Mucosa of stomach (tissue), 1 donor: Measurements from ENCODE around the gene RHBDF2.

Experiments used
- H3K27me3 ChIP-seq: one replicate; pipeline ENCODE4 v1.7.0; 2013; ENCODE audit warnings: mild to moderate bottlenecking, low read length; ENCODE audit not compliant: control insufficient read depth, insufficient read depth
- H3K36me3 ChIP-seq: one replicate; pipeline ENCODE4 v1.7.0; 2013; ENCODE audit warnings: low read length; ENCODE audit not compliant: control insufficient read depth, insufficient read depth
- H3K4me1 ChIP-seq: one replicate; pipeline ENCODE4 v1.7.0; 2013; ENCODE audit warnings: mild to moderate bottlenecking, low read length; ENCODE audit not compliant: control insufficient read depth, insufficient read depth
- H3K4me3 ChIP-seq: one replicate; pipeline ENCODE4 v1.7.0; 2013; ENCODE audit warnings: low read length
- H3K9ac ChIP-seq: one replicate; pipeline ENCODE4 v1.7.0; 2013; ENCODE audit warnings: mild to moderate bottlenecking, low read length, moderate library complexity
- H3K9me3 ChIP-seq: one replicate; pipeline ENCODE4 v1.7.0; 2013; ENCODE audit warnings: mild to moderate bottlenecking, low read length, moderate library complexity; ENCODE audit not compliant: control insufficient read depth
- donor health status: Pancreatic carcinoma.

Gene RHBDF2

DNA sequence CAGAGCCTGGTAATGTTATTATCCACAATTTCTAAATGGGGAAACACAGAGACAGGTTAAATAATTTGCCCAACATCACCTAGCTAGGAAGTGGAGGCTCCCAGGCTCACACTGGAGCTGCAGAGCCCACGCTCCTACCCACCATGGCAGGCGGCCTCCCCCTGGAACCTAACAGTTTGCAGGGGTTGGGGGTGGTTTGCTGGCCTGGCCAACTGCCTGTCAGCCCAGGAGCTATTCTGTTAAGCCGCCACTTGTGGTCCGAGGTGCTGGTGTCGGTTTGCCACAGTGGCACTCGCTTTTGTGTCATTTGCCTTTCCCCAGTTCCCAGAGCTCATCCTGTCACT, 42.2 kb upstream of the RHBDF2 start:
- Histone ChIP-seq H3K27me3 (peaks cover 15% of the 10 kb centered on the region), H3K9ac (no peak overlapping the region), H3K4me3 (no peak overlapping the region), H3K36me3 (no peaks in the 10 kb centered on the region), H3K9me3 (no peaks in the 10 kb centered on the region), H3K4me1 (peaks cover 50% of the 10 kb centered on the region)

DNA sequence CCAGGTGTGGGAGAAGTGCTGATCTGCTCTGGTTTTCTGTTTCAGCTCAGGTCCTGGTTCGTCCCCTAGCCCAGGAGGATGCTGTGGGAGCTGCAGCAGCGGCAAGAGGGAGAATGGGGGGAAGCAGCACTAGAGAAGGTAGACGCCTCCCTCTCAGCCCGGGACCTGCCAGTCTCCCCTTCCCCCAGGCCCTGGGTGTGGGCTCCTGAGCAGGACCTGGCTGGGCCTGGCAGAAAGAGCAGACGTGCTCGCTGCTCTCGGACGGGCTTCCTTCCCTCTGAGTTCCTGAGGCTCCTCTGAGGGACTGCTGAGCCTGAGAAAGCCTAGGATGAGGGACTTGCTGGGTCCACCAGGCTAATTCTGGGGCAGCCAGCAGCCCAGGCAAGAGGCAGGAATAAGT, 41.8 kb upstream of the RHBDF2 start:
- H3K4me3 ChIP-seq, result no peak overlapping the region
- peaks cover 20% of the 10 kb centered on the region for H3K27me3 ChIP-seq
- H3K9ac ChIP-seq, result no peak overlapping the region
- no peaks in the 10 kb centered on the region for H3K36me3 ChIP-seq
- no peaks in the 10 kb centered on the region for H3K9me3 ChIP-seq
- H3K4me1 ChIP-seq, result peaks cover 46% of the 10 kb centered on the region

DNA sequence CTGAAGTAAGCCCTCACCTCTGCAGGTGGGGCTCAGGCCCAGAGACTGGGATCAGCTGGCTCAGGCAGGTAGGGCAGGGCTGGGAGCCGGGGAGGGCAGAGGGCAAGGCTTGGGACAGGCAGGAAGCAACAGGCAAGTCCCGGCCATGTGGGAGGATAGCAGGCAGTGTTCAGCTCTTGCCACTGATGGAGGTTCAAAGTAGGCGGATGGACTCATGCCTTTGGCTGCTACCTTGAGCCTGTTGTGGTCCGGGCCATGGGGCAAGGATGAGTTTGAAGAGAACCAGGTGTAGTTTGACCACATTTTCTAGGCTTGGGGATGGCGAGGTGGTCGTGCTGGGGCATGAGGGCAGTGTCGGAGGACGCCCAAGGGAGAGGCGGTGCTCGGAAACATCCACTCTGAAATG, 41.3 kb upstream of the RHBDF2 start:
- peaks cover 42% of the 10 kb centered on the region for H3K4me1 ChIP-seq
- H3K9ac ChIP-seq, result no peak overlapping the region
- H3K9me3 ChIP-seq, result no peaks in the 10 kb centered on the region
- H3K36me3 ChIP-seq, result no peaks in the 10 kb centered on the region
- H3K27me3 ChIP-seq, result peaks cover 24% of the 10 kb centered on the region
- no peak overlapping the region for H3K4me3 ChIP-seq

DNA sequence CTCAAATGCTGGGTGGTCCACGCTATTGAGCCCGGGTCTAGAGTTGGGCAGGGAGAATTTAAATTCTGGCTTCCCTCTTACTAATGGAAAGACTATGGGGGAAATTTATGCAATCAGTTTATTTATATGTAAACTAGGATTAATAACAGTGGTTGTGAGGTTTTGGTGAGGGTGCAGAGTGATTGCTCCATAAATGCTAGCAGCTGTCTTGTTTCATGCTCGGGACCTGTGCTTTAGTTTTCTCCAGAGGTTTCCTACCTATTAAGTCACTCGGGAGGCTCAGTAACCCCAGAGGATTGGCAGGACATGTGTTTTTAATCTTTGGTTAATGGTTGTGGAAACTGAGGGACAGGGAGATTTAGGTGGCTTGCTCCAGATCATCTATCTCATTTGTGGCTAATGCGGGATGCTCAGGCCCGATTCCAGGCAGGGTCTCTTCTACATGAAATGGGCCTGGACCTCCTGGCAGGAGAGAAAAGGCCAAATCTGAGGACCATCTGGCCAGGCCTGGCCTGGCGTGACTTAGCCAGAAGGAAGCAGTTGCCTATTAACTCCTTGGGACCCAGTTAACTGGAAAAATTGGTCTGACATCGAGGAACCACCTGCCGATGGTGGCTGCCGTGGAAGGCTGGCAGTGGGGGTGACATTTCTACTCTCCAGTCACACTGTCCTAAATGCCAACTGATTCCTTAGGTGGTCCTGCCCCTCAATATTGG, 40.7 kb upstream of the RHBDF2 start:
- Histone ChIP-seq H3K9ac (no peak overlapping the region), H3K4me3 (no peak overlapping the region), H3K36me3 (no peaks in the 10 kb centered on the region), H3K4me1 (peaks cover 35% of the 10 kb centered on the region), H3K9me3 (no peaks in the 10 kb centered on the region), H3K27me3 (peaks cover 28% of the 10 kb centered on the region)

DNA sequence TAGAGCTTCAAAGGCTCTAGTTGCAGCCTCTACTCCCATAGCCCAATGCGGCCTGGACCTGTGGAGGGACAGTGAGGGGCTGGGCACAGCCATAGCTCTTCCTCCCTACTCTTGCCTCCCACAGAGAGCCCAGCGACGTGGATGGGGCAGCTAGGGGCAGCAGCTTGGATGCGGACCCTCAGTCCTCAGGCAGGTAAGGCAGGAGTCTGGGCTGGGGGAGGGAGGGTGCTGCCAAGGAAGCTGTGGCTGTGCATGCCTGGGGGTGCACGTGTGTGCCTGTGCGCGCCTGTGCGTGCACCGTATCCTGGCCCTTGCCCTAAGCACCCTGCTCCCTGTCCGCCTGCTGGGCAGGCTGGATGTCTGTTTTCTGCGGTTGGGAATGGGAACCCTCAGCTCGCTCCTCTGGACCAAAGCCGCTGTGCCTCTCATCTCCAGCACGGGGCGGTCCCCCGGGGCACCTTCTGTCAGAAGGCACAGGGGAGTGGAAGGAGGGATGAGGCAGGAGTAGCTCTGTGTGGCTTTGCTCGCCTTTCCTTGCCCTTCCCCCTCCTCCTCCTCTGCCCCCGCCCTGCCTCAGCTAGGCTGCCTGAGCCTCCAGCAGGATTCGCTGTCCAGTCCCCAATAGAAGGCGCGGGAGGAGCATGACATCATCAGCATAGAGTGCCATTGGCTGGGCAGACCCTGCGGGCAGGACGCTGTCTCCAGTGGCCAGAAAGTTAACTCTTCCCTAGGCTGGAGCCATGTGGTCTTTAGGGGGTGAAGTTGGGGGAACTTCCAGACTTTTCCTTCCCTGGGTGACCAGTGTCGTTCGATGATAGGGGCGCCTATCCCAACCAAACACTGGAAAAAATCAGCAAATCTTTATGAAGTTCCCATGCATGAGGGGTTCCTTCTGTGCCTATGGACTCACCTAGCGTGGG, 39.4 kb upstream of the RHBDF2 start:
- Histone ChIP-seq H3K36me3 (no peaks in the 10 kb centered on the region), H3K27me3 (peaks cover 39% of the 10 kb centered on the region), H3K9ac (peak overlapping the region; percentile 51), H3K9me3 (no peaks in the 10 kb centered on the region), H3K4me3 (no peak overlapping the region), H3K4me1 (peaks cover 22% of the 10 kb centered on the region)

DNA sequence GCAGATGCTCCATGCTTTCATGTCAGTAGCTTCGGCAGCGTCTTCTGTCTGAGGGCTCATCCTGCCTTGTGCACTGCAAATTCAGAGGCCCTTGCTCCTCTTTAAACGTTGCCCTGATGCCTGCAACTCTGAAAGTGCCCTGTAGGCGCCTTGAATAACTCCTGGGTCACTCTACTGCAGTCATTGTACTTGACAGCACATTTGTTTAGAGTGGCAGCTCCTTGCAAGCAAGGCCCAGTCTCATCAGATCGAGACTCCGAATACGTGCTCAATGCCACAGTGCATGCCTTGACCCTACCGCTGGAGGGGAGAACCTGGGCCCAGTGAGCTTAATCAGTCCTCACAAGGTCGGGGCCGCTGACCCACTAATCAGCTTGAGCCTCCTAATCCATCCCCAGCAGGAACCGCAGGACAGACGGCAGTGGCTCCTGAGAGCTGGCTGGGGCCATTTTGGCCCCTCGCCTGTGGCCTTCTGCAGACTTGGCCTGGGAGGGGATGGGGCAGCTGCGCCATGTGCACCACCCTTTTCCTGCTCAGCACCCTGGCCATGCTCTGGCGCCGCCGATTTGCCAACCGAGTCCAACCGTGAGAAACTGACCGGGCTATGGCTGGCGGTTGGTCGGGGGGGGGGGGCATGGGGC, 38.5 kb upstream of the RHBDF2 start, which contains the start of gene PRCD:
PRCD (plus strand) TSS at position 414 of the 641 bp plus-strand sequence; CDS start at position 512, 98 bp downstream.
- peak within 1 kb of the TSS; percentile 51 for H3K9ac ChIP-seq
- peaks cover 18% of the 10 kb centered on the region for H3K4me1 ChIP-seq
- H3K4me3 ChIP-seq, result no peak within 1 kb of the TSS
- no peaks in the 10 kb centered on the region for H3K9me3 ChIP-seq
- no peaks in the 10 kb centered on the region for H3K36me3 ChIP-seq
- H3K27me3 ChIP-seq, result peaks cover 43% of the 10 kb centered on the region

DNA sequence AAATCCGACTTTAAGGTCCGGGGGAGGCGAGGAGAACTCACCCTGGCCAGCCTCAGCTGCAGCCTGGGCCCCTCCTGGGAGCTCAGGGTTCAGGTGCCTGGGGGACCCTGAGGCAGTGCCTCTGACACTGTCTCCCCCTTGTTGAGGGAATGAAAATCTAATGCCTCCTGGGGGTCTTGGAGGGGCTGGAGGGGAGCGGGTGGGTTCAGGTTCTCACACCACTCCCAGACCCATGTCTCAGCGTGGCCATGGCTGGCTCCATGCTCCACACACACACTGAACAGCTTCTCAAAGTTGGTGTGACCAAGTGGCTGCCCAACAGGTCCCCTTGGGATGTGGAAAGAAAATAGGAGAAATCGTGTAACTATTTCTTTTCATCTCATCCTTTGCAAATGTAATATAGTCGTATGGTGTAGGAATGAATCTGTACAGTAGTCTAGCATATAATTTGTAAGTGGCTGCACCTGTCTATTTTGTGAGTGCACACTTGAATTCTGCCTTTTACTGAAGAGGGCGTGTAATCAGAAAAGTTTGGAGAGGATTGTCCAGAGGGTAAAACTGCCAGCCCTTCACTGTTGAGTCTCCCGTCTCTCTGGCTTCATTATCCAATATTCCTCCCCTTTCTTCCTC, 37.8 kb upstream of the RHBDF2 start:
- peaks cover 43% of the 10 kb centered on the region for H3K27me3 ChIP-seq
- no peaks in the 10 kb centered on the region for H3K36me3 ChIP-seq
- H3K9me3 ChIP-seq, result no peaks in the 10 kb centered on the region
- H3K4me1 ChIP-seq, result peaks cover 14% of the 10 kb centered on the region
- H3K4me3 ChIP-seq, result no peak overlapping the region
- no peak overlapping the region for H3K9ac ChIP-seq

DNA sequence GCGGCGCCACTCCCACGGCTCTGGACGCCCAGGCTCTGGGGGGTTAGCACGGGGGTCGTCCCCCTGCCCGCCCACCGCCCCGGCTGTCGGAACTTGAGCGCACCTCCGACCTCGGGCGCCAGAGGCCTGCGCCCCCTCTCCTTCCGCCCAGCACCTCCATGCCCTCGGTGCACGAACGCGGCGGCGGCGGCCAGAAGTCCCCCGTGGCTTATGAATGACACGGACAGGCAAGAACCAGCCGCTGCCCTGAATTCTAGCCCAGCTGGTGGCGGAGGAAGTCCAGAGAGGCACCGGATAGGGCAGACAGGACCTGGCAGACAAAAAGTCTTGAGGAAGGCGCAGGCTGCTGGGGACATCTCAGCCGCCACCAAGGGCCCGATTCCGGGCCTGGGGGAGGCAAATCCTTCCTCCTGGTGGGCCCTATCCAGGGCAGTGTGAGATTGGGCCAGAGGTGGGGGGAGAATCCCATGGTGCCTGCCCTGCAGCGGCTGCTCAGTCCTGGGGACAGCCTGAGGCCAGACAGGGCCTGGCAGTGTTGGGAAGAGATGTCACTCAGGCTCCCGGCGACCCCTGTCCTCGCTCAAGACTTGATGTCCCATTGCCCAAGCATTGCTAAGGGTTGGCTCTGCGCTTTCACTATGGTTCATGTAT, 37.2 kb upstream of the RHBDF2 start:
- Histone ChIP-seq H3K27me3 (peaks cover 43% of the 10 kb centered on the region), H3K4me3 (no peak overlapping the region), H3K4me1 (peaks cover 14% of the 10 kb centered on the region), H3K9ac (no peak overlapping the region), H3K36me3 (no peaks in the 10 kb centered on the region), H3K9me3 (no peaks in the 10 kb centered on the region)

DNA sequence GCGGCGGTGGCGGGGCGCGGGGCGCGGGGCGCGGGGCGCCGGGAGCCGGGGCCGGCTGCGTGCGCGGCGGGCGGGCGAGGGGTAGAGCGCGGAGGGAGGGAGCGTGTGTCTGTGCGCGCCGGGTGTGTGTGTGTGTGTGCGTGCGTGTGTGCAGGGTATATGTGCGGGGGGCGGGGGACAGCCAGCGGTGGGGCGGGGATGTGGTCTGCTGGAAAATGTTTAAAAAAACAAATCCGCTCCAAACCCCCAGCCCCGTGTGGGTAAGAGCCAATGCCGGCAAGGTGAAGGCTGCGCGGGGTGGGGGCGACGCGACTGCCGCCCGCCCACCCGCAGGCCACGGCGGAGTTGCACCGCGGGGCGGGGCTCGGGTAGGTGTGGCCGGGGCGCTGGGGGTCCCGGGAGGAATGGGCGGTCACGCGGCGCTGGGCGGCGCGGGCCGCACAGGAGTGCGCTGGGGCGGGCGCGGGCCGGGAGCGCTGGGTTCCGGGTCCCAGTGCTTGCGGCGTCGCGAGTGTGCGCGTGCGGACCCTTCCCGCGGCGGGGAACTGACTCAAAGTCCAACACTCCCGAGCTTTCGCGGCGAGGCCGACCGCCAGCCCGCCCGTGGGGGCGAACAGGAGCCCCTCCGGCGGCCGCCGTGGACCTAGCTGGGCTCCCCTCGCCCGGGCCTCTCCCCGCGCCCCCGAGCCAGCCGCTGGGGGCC, 36.5 kb upstream of the RHBDF2 start, which contains the start of gene CYGB:
CYGB (minus strand) TSS at position 132 of the 703 bp plus-strand sequence. CDS start 167 bp downstream, outside the sequence.
- no peak within 1 kb of the TSS for H3K4me3 ChIP-seq
- H3K9ac ChIP-seq, result peak within 1 kb of the TSS; percentile 66
- H3K27me3 ChIP-seq, result peaks cover 43% of the 10 kb centered on the region
- peaks cover 14% of the 10 kb centered on the region for H3K4me1 ChIP-seq
- H3K36me3 ChIP-seq, result no peaks in the 10 kb centered on the region
- no peaks in the 10 kb centered on the region for H3K9me3 ChIP-seq

DNA sequence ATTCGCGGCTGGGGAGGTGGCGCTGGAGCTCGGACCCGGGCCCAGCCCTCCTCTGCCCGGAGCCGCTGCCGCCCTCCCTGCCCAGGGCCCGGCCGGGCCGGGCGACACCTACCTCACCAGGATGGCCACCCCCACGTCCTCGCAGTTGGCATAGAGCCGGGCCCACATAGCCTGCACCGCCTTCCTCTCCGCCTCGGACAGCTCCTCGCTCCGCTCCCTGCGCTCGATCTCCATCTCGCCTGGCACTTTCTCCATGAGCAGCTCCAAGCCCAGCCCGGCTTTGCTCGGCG, 36.0 kb upstream of the RHBDF2 start:
- H3K27me3 ChIP-seq, result peaks cover 43% of the 10 kb centered on the region

More for the DNA sequence above, 36.0 kb upstream of the RHBDF2 start:
- no peak overlapping the region for H3K4me3 ChIP-seq
- H3K36me3 ChIP-seq, result no peaks in the 10 kb centered on the region
- H3K4me1 ChIP-seq, result peaks cover 14% of the 10 kb centered on the region
- peak overlapping the region; percentile 66 for H3K9ac ChIP-seq
- no peaks in the 10 kb centered on the region for H3K9me3 ChIP-seq
